Stimulated activated CD4-positive, alpha-beta T cell treated with anti-CD3 and anti-CD28 coated beads, Interleukin-2, amount 100 ng/mL, for 48 hours (primary cell): ENCODE results near the gene NGF.
"Not testable (repeated sequence)": the region's sequence is repeated elsewhere in the genome, so short reads cannot be mapped to it uniquely, and the experiment has no call there.

ENCODE experiments used
- DNase-seq, 2 donors: peaks; one replicate each; pipeline ENCODE4 v3.0.0-alpha.2; 2020

Gene NGF

DNA sequence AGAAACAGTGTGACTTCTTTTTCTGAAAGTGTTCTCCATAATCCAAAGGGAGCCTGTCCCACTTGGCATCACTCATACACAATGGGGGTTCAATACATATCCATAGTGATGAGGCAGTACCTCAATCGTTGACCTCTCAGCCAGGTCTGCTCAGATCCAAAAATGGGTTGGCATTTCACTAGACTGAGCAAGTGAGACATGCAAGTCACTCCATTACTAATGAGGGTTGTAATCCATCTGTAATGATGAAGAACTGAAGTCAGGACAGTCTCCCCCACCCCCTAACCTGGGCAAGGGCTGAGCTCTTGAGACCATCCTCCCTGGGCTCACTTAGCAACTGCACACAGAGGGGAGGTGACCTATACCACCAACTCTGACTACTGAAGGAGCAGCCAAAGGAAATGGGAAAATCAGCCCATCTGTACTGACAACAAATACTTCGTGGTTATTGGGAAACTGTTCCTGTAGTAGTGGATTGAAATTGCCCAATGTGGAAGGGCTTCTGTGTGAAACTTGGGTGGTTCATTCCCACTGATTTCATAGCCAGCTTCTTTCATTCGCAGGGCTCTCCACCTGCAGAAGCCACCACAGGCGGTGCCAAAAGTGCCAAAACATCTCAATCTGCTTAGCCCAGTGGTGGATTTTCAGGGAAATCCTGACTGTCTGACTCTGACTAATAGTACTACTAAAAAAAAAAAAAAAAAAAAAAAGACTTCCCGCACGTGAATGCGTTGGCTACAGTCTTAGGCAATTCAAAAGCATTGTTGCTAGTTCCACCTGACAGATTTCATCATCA lies 5.0 kb downstream of the NGF start:
- no peak for DNase-seq

DNA sequence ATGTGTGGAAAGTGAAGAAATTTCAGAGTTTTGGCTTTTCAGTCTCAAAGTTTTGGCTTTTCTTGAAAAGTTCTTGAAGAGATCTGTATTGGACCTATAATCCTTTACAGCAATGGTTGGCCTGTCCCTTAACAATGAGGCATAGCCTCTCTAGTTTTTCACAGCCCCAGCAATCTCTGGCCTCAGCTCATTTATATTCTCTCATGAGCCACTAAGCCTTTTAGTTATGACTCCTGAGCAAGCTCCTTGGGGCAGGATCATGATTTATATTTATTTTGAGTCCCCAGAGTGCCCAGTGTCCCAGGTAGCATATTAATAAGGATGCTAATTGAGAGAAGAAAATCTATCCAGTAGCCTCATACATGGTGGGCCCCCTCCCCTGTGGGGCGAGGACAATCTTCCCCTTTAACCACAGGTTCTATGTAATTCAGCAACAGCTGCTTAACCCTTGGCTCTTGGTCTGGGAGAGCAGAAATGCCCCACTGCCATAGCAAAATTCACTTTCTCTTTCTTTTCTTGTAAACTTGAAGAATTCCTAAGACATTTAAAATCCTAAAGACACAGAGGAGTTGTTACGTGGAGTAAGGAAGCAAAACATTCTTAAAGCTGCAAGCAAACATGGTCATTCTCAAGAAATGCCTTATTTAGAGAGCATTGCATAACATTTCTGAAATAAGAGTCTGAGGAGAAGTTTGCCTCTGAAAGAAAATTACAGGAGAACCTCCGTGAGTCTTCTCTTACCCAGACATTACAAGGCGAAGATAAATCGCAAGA lies 6.3 kb downstream of the NGF start:
- DNase-seq = no peak

DNA sequence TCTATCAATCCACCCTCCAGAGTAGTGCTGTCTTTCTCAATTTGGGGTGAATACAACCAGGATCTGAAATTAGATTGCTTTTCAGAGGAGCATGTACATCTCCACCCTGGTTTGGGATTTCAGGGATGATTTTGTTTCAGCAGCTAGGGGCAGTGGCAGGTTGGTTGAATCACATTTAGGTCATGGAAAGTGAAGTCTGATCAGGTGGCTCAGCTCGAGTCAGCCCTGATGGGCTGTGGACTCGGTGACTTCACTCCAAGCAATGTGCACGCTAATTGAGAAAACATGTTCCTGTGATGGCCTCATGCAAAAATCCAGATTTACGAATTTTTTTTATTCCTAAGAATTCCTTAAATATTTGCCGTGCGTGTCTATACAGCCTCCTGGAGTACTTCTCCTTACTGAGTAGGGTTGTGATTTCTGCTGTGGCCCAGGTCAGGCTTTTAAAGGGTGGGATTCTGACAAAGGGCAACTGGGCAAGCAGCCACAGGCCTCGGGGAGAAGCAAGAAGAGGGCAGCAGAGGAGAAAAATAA lies 7.5 kb downstream of the NGF start:
- DNase-seq = no peak

DNA sequence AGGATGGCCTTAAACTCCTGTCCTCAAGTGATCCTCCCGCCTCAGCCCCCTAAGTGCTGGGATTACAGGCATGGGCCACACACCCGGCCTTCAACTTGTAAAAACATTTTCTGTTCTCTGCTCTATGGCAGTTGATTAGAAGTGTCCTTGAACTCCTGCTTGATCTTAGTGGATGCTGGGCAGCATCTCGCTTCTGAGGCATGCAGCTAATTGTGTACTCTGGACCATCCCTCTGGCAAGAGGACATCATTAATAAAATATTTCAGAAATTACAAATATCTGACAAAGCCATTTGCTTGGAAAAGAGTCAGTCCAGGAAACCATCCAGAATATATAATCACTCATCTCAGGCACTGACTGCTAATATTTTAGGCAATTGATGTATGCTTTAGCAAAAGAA lies 8.1 kb downstream of the NGF start:
- DNase-seq = no peak

DNA sequence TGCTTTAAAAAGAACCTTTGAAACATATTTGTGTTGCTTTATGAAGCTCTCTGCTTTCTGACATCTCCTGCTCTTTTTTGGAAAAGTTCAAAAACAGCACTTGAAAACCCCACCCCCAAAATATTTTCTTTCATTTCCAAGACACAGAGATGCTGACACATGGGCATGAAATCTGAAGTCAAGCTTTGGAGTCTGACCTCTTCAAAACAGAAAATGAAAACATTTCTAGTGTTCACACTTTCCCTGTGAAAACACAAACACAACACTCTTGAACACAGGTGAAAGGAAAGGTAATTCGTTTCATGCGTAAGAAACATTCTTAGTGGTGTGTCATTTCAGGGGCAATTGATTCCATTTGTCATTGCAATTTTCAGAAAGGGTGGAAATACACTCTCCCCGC lies 10.8 kb downstream of the NGF start:
- no peak for DNase-seq

DNA sequence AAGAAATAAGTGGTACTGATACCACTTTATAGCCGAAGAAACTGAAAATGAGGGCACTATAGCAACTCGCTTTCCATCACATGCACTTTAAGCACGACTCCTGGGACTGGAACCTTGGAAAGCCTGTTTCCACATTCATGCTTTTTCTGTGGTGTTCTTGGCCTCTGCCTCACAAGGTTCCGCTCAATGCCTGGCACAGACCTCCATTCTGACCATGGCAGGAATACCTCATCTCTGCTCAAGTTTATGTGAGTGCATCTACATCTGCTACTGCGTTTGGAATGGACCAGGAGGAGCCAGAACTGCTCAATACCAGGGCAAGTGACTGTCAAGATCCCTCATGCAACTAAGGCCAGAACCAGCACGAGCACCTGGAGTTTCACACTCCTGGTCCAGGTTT lies 11.6 kb downstream of the NGF start:
- DNase-seq = no peak

DNA sequence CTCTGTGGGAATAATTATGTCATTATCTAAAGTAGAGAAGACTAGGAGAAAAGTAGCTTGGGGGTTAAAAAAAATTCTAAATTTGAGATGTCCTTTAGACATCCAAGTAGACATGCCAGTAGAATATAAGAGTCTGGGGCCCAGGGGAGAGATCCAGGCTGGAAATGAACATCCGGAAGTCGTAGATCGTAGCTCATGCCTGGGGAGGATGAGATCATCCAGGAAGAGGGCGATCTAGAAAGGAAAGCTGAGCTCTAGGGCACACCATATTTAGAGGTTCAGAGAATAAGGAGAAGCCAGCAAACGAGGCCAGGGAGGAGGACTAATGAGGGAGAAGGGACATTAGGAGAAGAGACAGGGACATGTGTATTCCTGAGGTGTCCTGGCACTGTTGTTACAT lies 12.2 kb downstream of the NGF start:
- no peak for DNase-seq

DNA sequence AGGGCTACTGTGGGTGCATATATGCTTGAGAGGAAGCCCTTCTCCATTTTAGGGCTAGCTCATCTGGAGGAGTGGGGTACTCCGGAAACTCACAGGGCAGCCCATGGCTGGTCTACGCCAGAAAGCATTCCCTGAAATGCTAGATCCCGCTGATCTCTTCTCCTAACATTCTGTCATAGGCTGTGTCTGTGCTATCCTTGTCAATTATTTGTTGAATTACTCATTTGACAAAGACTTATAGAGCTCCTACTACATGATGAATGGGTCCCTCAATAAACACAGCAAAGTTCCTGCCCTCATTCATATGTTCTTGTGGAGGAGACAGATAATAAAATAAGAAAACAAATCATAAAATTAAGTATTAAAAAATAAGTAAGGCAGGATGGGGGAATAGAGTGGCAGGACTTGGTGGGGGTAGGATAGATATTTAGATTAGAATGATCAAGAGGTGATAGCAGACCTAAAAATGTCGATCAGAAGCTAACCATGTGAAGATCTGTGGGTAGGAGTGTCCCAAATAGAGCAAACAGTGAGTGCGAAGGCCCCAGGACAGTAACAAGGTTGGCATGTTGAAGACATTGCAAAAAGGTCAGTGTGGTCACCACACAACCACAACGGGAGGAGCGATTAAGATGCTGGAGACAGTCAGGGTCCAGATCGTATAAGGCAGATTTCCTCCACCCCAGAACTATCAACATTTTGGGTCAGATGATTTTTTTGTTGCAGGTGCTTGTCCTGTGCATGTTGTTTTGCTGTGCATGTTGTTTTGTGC lies 13.2 kb downstream of the NGF start:
- no peak for DNase-seq

DNA sequence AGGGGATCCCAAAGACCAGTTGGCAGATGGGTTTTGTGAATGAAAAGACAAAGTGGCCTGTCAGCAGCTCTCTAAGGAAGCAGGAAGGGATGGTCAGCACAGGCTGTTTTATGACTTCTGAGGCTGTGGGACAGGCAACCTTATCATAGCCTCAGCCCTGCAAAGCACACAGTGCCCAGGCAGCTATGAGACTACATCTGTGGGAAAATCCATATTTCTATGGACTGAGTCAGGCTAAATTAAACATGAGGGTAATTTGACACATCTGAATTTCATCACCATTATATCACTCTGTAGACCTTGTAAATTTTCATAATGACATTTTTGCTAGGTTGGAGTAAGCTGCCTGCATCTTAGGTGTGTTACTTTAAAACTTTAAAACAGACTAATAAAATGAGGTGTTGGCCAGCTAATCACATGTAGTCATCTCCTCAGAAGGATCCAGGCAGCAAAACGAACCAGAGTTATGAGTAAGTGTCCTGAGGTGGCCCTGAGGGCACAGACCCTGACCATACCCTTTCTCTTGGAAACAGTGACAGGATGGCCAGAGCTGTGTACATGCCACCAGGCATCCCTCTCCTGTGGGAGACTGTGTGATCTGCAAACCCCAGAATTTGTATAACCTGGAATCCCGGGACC lies 14.6 kb downstream of the NGF start:
- DNase-seq = no peak

DNA sequence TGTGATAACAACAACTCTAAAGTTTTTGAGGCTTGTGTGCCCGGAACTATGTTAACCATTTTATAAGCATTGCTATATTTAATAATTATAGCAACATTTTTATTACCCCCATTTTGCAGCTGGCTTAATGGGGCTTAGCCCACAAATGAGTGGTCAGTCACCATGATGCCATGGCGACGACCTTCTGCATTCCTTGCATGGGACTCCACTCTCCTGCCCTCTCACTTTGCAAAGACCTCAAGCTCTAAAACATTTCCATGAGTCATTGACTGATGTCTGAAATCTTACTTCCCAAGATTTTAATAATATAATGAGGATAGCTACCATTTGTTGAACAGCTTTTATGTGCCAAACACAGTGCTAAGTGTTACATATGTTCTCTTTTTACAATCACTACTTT lies 15.4 kb downstream of the NGF start:
- DNase-seq = no peak

DNA sequence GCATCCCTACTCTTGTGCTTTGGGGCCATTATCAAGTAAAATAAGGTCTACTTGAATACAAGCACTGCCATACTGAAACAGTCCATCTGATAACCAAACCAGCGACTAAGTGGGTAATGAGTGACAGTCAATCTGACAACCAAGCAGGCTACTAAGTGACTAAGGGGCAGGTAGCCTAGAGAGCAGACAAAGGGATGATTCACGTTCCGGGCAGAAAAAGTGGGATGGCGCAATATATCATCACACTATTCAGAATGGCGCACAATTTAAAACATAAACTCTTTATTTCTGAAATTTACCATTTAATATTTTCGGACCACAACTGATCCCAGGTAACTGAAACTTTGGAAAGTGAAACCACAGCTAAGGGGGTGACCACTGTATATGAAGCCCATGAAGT lies 17.7 kb downstream of the NGF start:
- no peak for DNase-seq

DNA sequence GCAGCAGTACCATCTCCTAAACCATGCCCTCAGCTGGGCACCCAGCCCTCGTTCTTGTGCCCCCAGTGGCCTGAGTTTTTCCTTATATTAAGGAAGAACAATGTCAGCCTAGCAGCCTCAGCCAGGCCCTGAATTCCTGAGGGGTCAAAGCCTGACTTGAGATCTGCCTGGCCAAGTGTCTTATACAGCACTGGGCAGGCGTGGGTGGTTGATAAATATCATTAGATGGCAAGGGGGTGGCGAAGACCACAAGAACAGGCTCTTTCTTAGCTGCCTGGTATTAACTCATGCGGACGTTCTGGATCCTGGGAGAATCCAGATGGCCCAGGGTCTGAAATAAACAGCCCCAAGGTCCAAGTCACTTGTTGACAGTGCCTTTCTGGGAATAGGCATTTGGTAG lies 18.3 kb downstream of the NGF start:
- DNase-seq = no peak

DNA sequence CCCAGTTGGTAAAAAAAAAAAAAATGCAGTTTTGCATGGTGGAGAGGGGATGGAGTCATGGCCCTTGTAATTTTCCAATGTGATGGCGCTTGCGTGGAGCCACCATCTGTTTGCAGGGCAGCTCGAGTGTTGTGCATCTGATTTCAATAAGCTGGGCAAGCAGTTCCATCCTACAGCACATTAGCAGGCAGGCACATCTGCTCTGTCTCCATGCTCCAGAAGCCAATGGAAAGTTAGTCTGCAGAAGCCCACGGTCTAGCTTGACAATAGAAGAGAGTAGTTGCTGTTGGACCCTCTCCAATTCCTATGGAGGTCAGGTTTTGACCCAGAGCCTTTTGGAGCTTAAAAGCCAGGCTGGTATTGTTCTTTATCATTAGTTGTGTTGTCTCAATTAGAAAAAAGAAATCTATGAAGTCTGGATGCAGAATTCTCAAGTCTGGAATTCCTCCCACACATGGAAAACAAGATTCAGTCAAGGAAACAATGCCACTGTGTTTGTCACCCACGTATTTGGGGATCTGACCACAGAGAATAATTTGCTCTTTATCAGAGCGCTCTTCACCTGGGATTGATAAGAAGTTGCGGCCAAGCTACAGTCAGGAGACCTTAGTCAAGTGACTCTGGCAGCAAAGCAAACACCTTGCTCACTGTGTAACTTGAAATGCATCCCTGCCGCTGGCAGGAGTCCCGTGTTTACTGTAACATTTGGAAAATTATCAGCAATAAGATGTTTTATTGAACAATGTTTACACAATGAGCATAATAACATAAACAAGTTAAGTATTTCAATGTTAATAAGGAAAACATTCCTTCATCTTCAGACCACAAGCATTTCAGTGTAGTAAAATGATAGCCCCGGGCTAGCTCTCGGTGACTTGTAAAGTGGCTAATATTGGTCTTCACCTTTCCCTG lies 20.7 kb downstream of the NGF start:
- no peak for DNase-seq

DNA sequence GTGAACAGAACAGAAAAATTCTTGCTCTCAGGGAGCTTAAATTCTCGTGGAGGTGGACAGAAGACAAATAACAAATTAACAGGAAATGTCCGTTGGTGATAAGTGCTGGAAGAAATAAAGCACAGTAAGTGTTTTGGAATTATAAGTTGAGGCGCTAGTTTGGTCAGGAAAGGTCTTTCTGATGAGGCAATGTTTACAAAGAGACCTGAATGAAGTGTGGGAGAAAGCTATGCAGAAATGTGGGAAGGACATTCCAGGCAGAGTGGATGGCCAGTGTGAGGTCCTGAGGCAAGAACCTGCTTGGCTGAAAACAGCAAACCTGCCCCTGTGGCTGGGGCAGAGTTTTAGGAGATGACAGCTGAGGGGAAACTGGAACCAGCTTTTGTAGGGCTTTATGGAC lies 23.3 kb downstream of the NGF start:
- no peak for DNase-seq

DNA sequence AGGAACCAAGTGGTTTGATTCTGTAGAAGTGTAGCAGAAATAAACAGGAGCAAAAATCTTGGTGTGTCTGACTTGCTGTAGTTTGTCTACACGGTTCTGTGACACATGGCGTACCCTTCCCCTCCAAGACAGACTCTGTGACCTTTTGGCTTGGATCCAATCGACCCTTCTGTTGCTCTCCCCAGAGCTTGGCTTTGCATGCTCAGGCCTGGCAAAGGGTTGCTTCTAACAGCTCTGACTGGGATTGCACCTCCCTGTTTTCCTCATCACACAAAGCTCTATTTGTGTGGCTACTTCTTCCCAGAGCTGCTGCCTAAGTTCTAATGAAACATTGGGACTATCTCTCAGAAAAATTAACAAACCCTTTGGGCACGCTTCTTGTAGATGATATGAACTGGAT lies 24.0 kb downstream of the NGF start:
- no peak for DNase-seq

DNA sequence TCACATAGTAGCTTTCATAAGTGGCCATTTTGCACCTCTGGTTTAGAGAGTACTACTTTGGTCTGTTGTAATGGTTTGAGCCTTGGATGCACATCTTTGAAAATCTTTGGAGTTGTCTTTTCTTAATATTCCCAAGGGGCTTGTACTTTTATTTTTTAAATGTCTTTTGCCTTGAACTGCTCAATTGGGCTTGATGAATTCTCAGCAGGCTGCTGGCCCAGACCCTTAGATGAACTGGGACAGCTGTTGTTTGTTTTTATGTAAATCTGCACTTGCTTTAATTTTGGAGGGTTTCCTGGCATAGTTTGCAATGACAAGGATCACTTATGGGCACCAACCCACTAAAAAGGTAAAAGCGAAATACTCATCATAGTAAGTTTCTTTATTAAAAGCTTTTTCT lies 24.9 kb downstream of the NGF start:
- DNase-seq = no peak

DNA sequence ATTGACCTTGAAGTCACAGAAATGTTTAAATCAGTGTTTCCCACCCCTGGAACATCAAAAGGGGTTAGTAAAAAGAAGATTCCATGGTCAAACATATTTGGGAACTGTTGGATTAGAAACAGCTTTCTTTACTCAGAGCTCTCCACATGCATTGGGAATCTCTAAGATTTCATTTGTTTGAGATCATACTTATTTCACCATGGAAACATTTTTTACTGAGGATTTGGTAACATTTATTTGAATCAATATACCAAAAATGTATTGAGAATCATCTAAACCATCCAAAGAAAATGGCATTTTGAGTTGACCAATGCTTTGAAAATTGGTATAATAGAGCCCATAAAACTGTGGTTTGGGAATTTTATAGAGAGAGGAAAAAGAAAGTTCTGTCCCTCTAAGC lies 25.3 kb downstream of the NGF start:
- DNase-seq = no peak

DNA sequence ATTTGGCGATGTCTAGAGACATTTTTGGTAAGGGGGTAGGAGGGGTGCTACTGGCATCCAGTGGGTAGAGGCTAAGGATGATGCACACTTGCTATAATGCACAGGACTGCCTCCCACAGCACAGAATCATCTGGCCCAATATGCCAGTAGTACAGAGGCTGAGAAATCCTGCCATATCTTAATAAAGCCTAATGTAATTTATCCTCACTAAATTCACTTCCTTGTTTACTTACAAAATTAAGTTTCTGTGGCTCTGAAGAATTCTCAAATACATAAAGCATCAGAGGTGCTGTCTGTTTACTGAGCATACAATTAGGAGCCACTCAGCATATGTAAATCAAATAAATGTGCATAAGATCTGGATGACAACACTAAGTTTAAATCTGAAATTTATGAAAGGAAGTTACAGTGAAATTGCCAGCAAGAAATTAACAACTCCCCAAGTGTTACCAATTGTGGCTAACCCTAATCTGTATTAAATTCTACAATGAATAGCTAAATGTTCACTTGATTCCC lies 26.5 kb downstream of the NGF start:
- no peak for DNase-seq

DNA sequence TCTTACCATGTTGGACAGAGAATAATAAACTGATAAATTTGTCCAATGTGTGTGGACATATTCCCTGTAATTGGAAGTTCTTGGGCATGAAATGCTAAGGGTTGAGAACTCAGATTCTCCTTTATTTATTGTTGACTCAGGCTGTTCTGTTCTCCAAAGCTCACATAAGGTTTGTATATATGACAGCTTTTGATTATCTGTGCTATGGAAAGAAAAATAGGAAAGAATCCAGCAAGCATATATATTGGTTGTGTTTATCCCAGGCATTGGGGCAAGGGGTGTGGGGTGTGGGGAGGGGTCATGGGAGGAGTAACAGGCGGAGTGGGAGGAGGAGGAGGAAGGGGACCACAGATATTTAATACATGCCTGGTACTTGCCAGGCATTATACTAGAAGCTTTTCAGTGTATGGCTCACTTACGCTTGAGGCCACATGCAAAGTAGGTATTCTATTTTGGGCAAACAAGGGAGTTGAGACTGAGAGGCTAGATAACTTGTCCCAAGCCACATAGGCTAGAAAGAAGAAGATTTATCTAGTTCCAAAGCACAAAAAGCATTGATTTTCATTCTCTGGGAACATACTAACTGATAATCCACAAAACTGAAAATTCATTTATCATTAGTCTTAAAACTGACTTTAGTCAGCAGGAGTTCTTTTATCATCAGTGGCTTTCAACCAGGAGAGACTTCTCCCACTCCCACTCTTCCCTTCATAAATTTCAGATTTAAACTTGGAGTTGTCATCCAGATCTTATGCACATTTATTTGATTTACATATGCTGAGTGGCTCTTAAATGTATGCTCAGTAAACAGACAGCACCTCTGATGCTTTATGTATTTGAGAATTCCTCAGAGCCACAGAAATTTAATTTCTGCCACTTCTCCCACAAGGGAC lies 27.2 kb downstream of the NGF start:
- no peak for DNase-seq

DNA sequence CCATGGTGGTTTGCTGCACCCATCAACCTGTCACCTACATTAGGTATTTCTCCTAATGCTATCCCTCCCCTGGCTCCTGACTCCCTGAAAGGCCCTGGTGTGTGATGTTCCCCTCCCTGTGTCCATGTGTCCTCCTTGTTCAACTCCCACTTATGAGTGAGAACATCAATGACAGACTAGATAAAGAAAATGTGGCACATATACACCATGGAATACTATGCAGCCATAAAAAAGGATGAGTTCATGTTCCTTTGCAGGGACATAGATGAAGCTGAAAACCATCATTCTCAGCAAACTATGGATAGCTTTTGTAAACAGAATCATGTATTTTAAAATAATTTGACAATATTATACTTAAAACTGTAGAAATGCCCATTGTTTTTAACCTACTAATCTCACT lies 28.5 kb downstream of the NGF start:
- DNase-seq = not testable (repeated sequence)

DNA sequence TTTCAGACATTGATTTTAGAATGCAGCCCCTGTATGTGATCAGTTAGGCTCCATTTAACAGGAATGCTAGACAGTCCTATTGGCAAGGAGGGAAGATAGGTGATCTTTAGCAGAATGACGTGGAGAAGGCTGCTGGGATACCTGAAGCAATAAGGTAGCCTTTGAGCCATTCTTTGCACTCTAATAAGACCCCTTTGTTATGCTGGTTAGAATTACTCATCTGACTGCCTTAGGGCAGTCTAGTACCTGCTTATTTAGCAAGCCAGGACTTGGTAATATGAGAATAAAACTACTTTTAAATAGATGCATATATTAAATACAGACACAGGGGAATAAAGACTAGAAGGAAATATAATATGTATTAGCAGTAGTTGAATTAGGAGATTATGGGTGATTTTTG lies 29.1 kb downstream of the NGF start:
- no peak for DNase-seq
